Caco-2 (cell line): Measurements from ENCODE around the gene GP1BA. TPM values are rescaled to one million over a fixed set of nuclear protein-coding genes. Genes with fewer than 3 reads are reported as not detected.

Source experiments
- BruUV-seq: library from RNA; stranded (reverse); fragments of 400-500 nt; replicated peaks from 2 replicates; lab custom pipeline; 2021; lab: Mats Ljungman, UMichigan
- CTCF ChIA-PET: fragments of 300-600 bp; sonication (Branson Sonifier 250); formaldehyde crosslinking; loops from one replicate; lab custom pipeline; 2022; ENCODE audit warnings: antibody characterized with exemption; lab: Charles Lee
- POLR2A ChIA-PET: fragments of 300-600 bp; sonication (Branson Sonifier 250); formaldehyde crosslinking; loops from one replicate; lab custom pipeline; 2022; ENCODE audit warnings: antibody characterized with exemption; lab: Charles Lee
- DNase-seq, 2 experiments: peaks; one replicate each; pipeline versions ENCODE4 v3.0.0 to v3.0.0-alpha.2; 2020 to 2022
- H3K27me3 ChIP-seq: replicated peaks from 2 replicates; pipeline ENCODE4 v1.6.0; 2011; ENCODE audit warnings: low read length; ENCODE audit not compliant: control insufficient read depth, insufficient read depth
- H3K36me3 ChIP-seq: 2 replicates; pipeline ENCODE4 v1.5.1; 2011; ENCODE audit warnings: low read length; ENCODE audit not compliant: control insufficient read depth, insufficient read depth
- H3K4me1 ChIP-seq: fragments of 250-450 bp; sonication (Bioruptor Pico); 2 replicates; pipeline ENCODE4 v1.5.1; 2020; ENCODE audit warnings: mild to moderate bottlenecking
- H3K4me3 ChIP-seq: 2 replicates; pipeline ENCODE4 v1.5.1; 2011; ENCODE audit warnings: low read depth, mild to moderate bottlenecking, control low read depth, low read length
- H3K9me3 ChIP-seq: fragments of 250-450 bp; sonication (Bioruptor Pico); 2 replicates; pipeline ENCODE4 v1.5.1; 2020; ENCODE audit warnings: mild to moderate bottlenecking, moderate library complexity
- H3K27ac Mint-ChIP-seq: one replicate; pipeline ENCODE4 v1.8.0; 2022; ENCODE audit warnings: mixed read lengths; ENCODE audit not compliant: unreplicated experiment
- H3K27me3 Mint-ChIP-seq: one replicate; pipeline ENCODE4 v1.8.0; 2022; ENCODE audit warnings: mixed read lengths; ENCODE audit not compliant: insufficient read depth, unreplicated experiment
- H3K36me3 Mint-ChIP-seq: one replicate; pipeline ENCODE4 v1.8.0; 2022; ENCODE audit warnings: mild to moderate bottlenecking, mixed read lengths; ENCODE audit not compliant: insufficient read depth, unreplicated experiment
- H3K4me1 Mint-ChIP-seq: one replicate; pipeline ENCODE4 v1.8.0; 2022; ENCODE audit warnings: low read depth, mixed read lengths; ENCODE audit not compliant: unreplicated experiment
- H3K4me3 Mint-ChIP-seq: one replicate; pipeline ENCODE4 v1.8.0; 2022; ENCODE audit warnings: mild to moderate bottlenecking, moderate library complexity, mixed read lengths; ENCODE audit not compliant: unreplicated experiment
- H3K9me3 Mint-ChIP-seq: one replicate; pipeline ENCODE4 v1.8.0; 2022; ENCODE audit warnings: mixed read lengths; ENCODE audit not compliant: unreplicated experiment
- intact Hi-C: fragments of 100-400 bp; cut with micrococcal nuclease; formaldehyde crosslinking; loops from one replicate; pipeline ENCODE4 v1.10.0; 2022; ENCODE audit not compliant: unreplicated experiment
- total RNA-seq: library from RNA; stranded (reverse); gene quantifications from 2 replicates; pipeline ENCODE4 v1.2.3, GENCODE V29; 2022
- TF ChIP-seq, protein P1 (sequence below), 2 experiments: fragments of 200-600 bp in 1 of 2; IDR thresholded peaks; 1 replicate in 1 of 2; 2 replicates in 1 of 2; pipeline versions ENCODE4 v1.5.1 to v1.8.0; 2011 to 2022; ENCODE audit warnings: antibody characterized with exemption in 1 of 2, control low read depth in 1 of 2, inconsistent platforms in 1 of 2, low read depth in 1 of 2, low read length in 1 of 2, mild to moderate bottlenecking in 1 of 2, moderate library complexity in 1 of 2; ENCODE audit not compliant: insufficient read depth in 1 of 2, severe bottlenecking in 1 of 2, unreplicated experiment in 1 of 2

Gene GP1BA
- total RNA-seq, 1 experiment from 2014 or later: not detected

DNA sequence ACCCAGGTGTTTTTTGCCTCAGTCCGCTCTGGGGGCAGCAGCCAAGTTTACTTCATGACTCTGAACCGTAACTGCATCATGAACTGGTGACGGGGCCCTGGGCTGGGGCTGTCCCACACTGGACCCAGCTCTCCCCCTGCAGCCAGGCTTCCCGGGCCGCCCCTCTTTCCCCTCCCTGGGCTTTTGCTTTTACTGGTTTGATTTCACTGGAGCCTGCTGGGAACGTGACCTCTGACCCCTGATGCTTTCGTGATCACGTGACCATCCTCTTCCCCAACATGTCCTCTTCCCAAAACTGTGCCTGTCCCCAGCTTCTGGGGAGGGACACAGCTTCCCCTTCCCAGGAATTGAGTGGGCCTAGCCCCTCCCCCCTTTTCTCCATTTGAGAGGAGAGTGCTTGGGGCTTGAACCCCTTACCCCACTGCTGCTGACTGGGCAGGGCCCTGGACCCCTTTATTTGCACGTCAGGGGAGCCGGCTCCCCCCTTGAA, 34.8 kb upstream of the GP1BA start:
- Histone ChIP-seq H3K4me3 (no peak overlapping the region), H3K36me3 (no peaks in the 10 kb centered on the region), H3K27me3 (no peaks in the 10 kb centered on the region), H3K9me3 (no peaks in the 10 kb centered on the region), H3K4me1 (no peaks in the 10 kb centered on the region)
- no peak overlapping the region for H3K27ac Mint-ChIP-seq
- H3K36me3 Mint-ChIP-seq: peaks cover 12% of the 10 kb centered on the region
- no TSS peak for BruUV-seq
- ChIA-PET POLR2A (no interaction called here), CTCF (interaction anchor here (0.9 kb wide), 1 partner anchor 43 kb away, joined by 3 read pairs; the partner anchor contains the start of genes RNF167 and SLC25A11)
- no peaks in the 10 kb centered on the region for H3K27me3 Mint-ChIP-seq
- no peaks in the 10 kb centered on the region for H3K4me1 Mint-ChIP-seq
- DNase-seq: no peak
- intact Hi-C loops: no loop called here
- no peaks in the 10 kb centered on the region for H3K9me3 Mint-ChIP-seq
- TF ChIP-seq, protein P1, sequence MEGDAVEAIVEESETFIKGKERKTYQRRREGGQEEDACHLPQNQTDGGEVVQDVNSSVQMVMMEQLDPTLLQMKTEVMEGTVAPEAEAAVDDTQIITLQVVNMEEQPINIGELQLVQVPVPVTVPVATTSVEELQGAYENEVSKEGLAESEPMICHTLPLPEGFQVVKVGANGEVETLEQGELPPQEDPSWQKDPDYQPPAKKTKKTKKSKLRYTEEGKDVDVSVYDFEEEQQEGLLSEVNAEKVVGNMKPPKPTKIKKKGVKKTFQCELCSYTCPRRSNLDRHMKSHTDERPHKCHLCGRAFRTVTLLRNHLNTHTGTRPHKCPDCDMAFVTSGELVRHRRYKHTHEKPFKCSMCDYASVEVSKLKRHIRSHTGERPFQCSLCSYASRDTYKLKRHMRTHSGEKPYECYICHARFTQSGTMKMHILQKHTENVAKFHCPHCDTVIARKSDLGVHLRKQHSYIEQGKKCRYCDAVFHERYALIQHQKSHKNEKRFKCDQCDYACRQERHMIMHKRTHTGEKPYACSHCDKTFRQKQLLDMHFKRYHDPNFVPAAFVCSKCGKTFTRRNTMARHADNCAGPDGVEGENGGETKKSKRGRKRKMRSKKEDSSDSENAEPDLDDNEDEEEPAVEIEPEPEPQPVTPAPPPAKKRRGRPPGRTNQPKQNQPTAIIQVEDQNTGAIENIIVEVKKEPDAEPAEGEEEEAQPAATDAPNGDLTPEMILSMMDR (IDR thresholded peaks at IDR 0.05; ENCODE audit: insufficient read depth in 1 of 2, low read depth in 1 of 2, low read length in 1 of 2, severe bottlenecking in 1 of 2, unreplicated experiment in 1 of 2): no peak
- no peak overlapping the region for H3K4me3 Mint-ChIP-seq

DNA sequence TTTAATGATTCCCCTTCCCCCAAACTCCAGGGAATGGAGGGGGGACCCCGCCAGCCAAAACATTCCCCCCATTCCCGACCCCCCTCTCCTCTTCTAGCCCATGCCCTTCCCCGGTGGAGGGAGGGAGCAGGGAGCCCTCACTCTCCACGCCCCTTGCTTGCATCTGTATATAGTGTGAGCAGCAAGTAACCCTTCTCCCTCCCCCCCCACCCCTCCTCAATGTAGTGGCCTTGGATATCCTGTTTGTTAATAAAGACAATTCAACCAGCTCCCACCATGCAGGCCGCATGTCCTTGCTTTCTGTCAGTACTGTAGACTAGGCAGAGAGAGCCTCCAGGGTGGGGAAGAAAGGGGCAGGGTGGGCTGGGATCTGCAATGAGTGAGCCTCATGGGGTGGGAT, 34.3 kb upstream of the GP1BA start:
- CTCF ChIA-PET: no interaction called here
- H3K4me1 ChIP-seq: no peaks in the 10 kb centered on the region
- no TSS peak for BruUV-seq
- Mint-ChIP-seq H3K4me3 (no peak overlapping the region), H3K27ac (no peak overlapping the region), H3K27me3 (no peaks in the 10 kb centered on the region), H3K9me3 (no peaks in the 10 kb centered on the region), H3K36me3 (peaks cover 12% of the 10 kb centered on the region), H3K4me1 (peaks cover 2% of the 10 kb centered on the region)
- no peaks in the 10 kb centered on the region for H3K27me3 ChIP-seq
- H3K36me3 ChIP-seq: no peaks in the 10 kb centered on the region
- TF ChIP-seq, protein P1 (IDR thresholded peaks at IDR 0.05; ENCODE audit: insufficient read depth in 1 of 2, low read depth in 1 of 2, low read length in 1 of 2, severe bottlenecking in 1 of 2, unreplicated experiment in 1 of 2): no peak
- intact Hi-C loops: no loop called here
- no peaks in the 10 kb centered on the region for H3K9me3 ChIP-seq
- POLR2A ChIA-PET: no interaction called here
- no peak for DNase-seq
- no peak overlapping the region for H3K4me3 ChIP-seq

DNA sequence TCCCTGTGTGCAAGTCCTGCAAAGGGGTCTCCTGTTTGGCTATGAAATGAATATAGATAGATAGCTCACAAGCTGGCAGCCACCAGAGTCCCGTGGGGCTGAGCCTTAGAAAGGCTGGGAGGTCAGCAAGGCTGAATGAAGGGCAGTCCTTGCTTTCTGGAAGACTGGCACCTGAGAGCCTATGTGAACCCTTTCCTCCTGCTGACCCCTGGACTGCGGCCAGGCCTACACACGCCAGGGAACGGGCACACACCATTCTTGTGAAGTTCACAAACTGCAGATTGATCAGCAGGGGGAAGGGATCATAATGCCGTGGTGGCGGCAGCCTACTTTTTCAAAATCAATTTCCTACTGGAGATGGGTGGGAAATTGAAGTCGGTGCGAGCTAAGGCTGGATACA, 33.7 kb upstream of the GP1BA start:
- no peaks in the 10 kb centered on the region for H3K9me3 ChIP-seq
- ChIA-PET POLR2A (no interaction called here), CTCF (no interaction called here)
- peaks cover 17% of the 10 kb centered on the region for H3K36me3 Mint-ChIP-seq
- TF ChIP-seq, protein P1 (IDR thresholded peaks at IDR 0.05; ENCODE audit: insufficient read depth in 1 of 2, low read depth in 1 of 2, low read length in 1 of 2, severe bottlenecking in 1 of 2, unreplicated experiment in 1 of 2): no peak
- no TSS peak for BruUV-seq
- no peak for DNase-seq
- H3K36me3 ChIP-seq: no peaks in the 10 kb centered on the region
- H3K27me3 ChIP-seq: no peaks in the 10 kb centered on the region
- H3K4me3 Mint-ChIP-seq: no peak overlapping the region
- H3K4me1 ChIP-seq: peaks cover 2% of the 10 kb centered on the region; the same call in 1 of the 2 replicates
- no peak overlapping the region for H3K4me3 ChIP-seq
- H3K9me3 Mint-ChIP-seq: no peaks in the 10 kb centered on the region
- H3K27me3 Mint-ChIP-seq: no peaks in the 10 kb centered on the region
- no peak overlapping the region for H3K27ac Mint-ChIP-seq
- H3K4me1 Mint-ChIP-seq: peaks cover 7% of the 10 kb centered on the region
- intact Hi-C loops: no loop called here
